ENCODE measurements around the gene EXOC3L4. TPM values are rescaled to one million over a fixed set of nuclear protein-coding genes. Genes with fewer than 3 reads are reported as not detected.

Gene EXOC3L4
- total and polyA plus RNA-seq, 8 donors, result 0.63 to 8.9 (median 1.3) TPM

DNA sequence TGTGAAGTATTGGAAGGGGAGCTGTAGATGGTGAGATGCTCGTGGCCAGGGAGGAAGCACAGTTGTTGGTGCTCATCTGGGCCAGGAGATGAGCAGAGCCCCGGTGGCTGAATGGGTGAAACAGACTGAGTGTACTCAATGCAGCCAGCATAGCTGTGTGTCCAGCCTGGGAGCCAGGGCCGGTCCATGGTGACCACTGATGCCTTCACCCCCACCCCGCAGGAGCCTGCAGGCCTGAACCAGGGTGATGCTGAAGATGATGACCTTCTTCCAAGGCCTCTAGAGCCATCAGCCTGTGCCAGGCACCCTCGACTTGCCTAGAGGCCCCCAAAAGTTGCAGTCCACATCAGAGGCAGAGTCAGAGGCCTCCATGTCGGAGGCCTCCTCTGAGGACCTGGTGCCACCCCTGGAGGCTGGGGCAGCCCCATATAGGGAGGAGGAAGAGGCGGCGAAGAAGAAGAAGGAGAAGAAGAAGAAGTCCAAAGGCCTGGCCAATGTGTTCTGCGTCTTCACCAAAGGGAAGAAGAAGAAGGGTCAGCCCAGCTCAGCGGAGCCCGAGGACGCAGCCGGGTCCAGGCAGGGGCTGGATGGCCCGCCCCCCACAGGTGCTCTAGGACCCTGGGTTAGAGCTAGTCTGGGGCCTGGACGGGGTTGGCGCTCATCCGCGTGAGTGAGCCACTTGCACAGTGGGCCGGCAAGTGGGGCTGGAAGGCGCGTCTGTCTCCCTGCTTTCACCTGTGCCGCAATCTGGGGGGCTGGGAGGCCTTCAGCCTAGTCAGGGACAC is 31.8 kb downstream of the EXOC3L4 start:
- FAIRE-seq (no peak), ATAC-seq (no peak), DNase-seq (peak in 3 of 6 donors; percentile 12 to 27 (median 26))
- peaks cover 4 to 21% (median 7%) of the 10 kb centered on the region in 3 donors for H3K4me1 ChIP-seq
- peak overlapping the region in 2 of 4 donors; percentile 52 to 61 for H3K27ac ChIP-seq
- intact Hi-C loops (cut with DNase I), result no loop called here
- no peaks in the 10 kb centered on the region for H3K9me3 ChIP-seq
- H3K4me3 ChIP-seq, result peak overlapping the region in 2 of 4 donors; percentile 27 to 45
- H3K36me3 ChIP-seq, result no peaks in the 10 kb centered on the region
- H3K27me3 ChIP-seq, result no peaks in the 10 kb centered on the region
- 60 to 61% methylated on average over 22 of the region's 22 CpGs for WGBS, 2 donors
- TF ChIP-seq, protein P1, sequence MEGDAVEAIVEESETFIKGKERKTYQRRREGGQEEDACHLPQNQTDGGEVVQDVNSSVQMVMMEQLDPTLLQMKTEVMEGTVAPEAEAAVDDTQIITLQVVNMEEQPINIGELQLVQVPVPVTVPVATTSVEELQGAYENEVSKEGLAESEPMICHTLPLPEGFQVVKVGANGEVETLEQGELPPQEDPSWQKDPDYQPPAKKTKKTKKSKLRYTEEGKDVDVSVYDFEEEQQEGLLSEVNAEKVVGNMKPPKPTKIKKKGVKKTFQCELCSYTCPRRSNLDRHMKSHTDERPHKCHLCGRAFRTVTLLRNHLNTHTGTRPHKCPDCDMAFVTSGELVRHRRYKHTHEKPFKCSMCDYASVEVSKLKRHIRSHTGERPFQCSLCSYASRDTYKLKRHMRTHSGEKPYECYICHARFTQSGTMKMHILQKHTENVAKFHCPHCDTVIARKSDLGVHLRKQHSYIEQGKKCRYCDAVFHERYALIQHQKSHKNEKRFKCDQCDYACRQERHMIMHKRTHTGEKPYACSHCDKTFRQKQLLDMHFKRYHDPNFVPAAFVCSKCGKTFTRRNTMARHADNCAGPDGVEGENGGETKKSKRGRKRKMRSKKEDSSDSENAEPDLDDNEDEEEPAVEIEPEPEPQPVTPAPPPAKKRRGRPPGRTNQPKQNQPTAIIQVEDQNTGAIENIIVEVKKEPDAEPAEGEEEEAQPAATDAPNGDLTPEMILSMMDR (IDR thresholded peaks at IDR 0.05), result no peak

DNA sequence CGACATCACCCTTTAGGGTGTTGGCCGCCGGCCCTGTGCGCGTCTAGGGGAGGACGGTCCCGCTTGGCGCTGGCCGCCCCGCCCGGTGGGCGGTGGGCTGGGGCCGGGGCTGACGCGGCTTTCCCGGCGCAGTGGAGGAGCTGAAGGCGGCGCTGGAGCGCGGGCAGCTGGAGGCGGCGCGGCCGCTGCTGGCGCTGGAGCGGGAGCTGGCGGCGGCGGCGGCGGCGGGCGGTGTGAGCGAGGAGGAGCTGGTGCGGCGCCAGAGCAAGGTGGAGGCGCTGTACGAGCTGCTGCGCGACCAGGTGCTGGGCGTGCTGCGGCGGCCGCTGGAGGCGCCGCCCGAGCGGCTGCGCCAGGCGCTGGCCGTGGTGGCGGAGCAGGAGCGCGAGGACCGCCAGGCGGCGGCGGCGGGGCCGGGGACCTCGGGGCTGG is 32.4 kb downstream of the EXOC3L4 start:
- peak; percentile 73 to 93 (median 88) for DNase-seq
- peak overlapping the region in 2 of 4 donors; percentile 27 to 45 for H3K4me3 ChIP-seq
- TF ChIP-seq, protein P1 (IDR thresholded peaks at IDR 0.05), result no peak
- peak overlapping the region in 2 of 4 donors; percentile 52 to 61 for H3K27ac ChIP-seq
- no peak for FAIRE-seq
- peak; percentile 53 to 85 (median 68) for ATAC-seq
- peaks cover 4 to 19% (median 7%) of the 10 kb centered on the region in 3 donors for H3K4me1 ChIP-seq
- H3K9me3 ChIP-seq, result no peaks in the 10 kb centered on the region
- no peaks in the 10 kb centered on the region for H3K27me3 ChIP-seq
- 10 to 14% methylated on average over 41 to 62 of the region's 62 CpGs for whole genome bisulfite sequencing, 2 donors
- intact Hi-C loops (cut with DNase I), result no loop called here
- no peaks in the 10 kb centered on the region for H3K36me3 ChIP-seq

DNA sequence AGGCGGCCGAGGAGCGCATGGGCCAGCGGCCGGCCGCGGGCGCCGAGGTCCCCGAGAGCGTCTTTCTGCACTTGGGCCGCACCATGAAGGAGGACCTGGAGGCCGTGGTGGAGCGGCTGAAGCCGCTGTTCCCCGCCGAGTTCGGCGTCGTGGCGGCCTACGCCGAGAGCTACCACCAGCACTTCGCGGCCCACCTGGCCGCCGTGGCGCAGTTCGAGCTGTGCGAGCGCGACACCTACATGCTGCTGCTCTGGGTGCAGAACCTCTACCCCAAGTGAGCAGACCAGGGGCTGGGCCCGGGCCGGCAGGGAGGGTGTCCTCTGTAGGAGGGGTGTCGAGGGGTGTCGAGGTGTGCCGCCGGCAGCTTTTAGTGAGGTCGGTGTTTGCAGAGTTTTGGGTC is 32.8 kb downstream of the EXOC3L4 start:
- 47 to 69% methylated on average over 24 to 39 of the region's 39 CpGs for WGBS, 2 donors
- no peaks in the 10 kb centered on the region for H3K9me3 ChIP-seq
- peak in 3 of 6 donors; percentile 20 to 82 (median 38) for DNase-seq
- peaks cover 4 to 23% (median 7%) of the 10 kb centered on the region in 3 donors for H3K4me1 ChIP-seq
- no peak for ATAC-seq
- FAIRE-seq, result no peak
- TF ChIP-seq, protein P1 (IDR thresholded peaks at IDR 0.05), result no peak
- no peaks in the 10 kb centered on the region for H3K27me3 ChIP-seq
- H3K36me3 ChIP-seq, result no peaks in the 10 kb centered on the region
- intact Hi-C loops (cut with DNase I), result no loop called here
- peak overlapping the region in 2 of 4 donors; percentile 20 to 27 for H3K4me3 ChIP-seq
- H3K27ac ChIP-seq, result peak overlapping the region in 1 of 4 donors; percentile 62

DNA sequence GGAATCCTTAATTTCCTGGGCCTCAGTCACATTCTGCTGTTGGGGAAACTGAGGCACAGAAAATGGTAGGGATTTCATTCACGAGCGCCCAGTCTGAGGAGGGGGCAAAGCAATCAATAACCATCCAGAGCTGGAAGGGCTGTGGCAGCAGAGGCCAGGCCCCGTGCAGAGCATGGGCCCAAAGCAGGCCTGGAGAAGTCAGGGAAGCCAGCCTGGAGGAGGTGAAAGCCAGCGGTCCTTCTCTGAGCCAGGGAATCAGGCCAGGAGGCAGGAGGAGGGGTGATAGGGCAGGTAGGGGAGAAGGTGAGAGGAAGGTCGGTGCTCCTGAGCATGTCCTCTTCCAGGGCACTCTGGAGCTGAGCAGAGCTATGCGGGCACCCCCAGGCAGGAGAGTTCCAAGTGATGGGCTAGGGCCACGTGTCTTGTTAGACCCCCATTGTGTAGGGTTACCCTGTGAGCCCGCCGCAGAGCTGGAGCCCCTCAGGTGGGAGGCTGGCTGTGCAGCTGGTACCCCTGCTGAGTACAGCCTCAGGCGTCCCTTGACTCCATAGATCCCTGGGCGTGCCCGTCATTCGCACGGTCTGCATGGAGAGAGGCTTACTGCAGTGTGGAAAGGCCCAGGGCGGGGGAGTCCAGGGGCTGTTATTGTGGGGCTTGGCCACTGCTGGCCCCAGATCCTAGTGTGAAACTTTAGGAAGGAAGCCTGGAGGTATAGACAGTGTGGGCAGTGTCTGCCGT is 33.5 kb downstream of the EXOC3L4 start:
- DNase-seq, result peak in 5 of 6 donors; percentile 11 to 70 (median 31)
- WGBS, 2 donors, result 90 to 94% methylated on average over 16 of the region's 16 CpGs
- FAIRE-seq, result no peak
- H3K36me3 ChIP-seq, result no peaks in the 10 kb centered on the region
- no peaks in the 10 kb centered on the region for H3K27me3 ChIP-seq
- ATAC-seq, result no peak
- H3K4me3 ChIP-seq, result no peak overlapping the region
- TF ChIP-seq, protein P1 (IDR thresholded peaks at IDR 0.05), result no peak
- intact Hi-C loops (cut with DNase I), result no loop called here
- no peaks in the 10 kb centered on the region for H3K9me3 ChIP-seq
- H3K27ac ChIP-seq, result peak overlapping the region in 2 of 4 donors; percentile 33 to 62
- peaks cover 4 to 17% (median 7%) of the 10 kb centered on the region in 3 donors for H3K4me1 ChIP-seq

Measured in pancreas (tissue), 10 donors.